OCI-LY1 (cell line): ENCODE data around the gene ZNF891.

ENCODE experiments used
- EZH2 ChIP-seq: fragments of 200-600 bp; sonication (generic), shearing (Covaris generic); IDR thresholded peaks from 2 replicates; pipeline ENCODE4 v1.8.0; 2017; ENCODE audit warnings: borderline replicate concordance, mixed run types, mild to moderate bottlenecking, antibody characterized with exemption, low read length, moderate library complexity, mixed read lengths
- TF ChIP-seq, protein P1 (sequence below): fragments of 200-600 bp; sonication (generic), shearing (Covaris generic); IDR thresholded peaks from 2 replicates; pipeline ENCODE4 v1.5.1; 2017; ENCODE audit warnings: mild to moderate bottlenecking, antibody characterized with exemption, low read length, moderate library complexity, mixed read lengths

- TF ChIP-seq, protein P1, sequence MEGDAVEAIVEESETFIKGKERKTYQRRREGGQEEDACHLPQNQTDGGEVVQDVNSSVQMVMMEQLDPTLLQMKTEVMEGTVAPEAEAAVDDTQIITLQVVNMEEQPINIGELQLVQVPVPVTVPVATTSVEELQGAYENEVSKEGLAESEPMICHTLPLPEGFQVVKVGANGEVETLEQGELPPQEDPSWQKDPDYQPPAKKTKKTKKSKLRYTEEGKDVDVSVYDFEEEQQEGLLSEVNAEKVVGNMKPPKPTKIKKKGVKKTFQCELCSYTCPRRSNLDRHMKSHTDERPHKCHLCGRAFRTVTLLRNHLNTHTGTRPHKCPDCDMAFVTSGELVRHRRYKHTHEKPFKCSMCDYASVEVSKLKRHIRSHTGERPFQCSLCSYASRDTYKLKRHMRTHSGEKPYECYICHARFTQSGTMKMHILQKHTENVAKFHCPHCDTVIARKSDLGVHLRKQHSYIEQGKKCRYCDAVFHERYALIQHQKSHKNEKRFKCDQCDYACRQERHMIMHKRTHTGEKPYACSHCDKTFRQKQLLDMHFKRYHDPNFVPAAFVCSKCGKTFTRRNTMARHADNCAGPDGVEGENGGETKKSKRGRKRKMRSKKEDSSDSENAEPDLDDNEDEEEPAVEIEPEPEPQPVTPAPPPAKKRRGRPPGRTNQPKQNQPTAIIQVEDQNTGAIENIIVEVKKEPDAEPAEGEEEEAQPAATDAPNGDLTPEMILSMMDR: no peak
- TF ChIP-seq EZH2: no peak
Observed at GRCh38 chr12:133124674-133125073, 5.4 kb downstream of the ZNF891 start.
